ENCODE results near the gene HINFP.

- TF ChIP-seq POLR2A (IDR thresholded peaks at IDR 0.05; ENCODE audit: low read depth, low read length) (no peak), TAF1 (IDR thresholded peaks at IDR 0.05; ENCODE audit: borderline replicate concordance, low read depth, low read length) (no peak), POLR2AphosphoS5 (IDR thresholded peaks at IDR 0.05; ENCODE audit: low read depth, low read length) (no peak)
These were observed 37.1 kb downstream of the HINFP start for GRCh38 chr11:119158467-119158866.
